GM10266 (cell line): ENCODE measurements around the gene HIVEP2.

Source experiments
- DNase-seq: peaks from one replicate; pipeline ENCODE4 v3.0.0; 2012; ENCODE audit errors: extremely low spot score
- TF ChIP-seq, protein P1 (sequence below): IDR thresholded peaks from 2 replicates; pipeline ENCODE4 v1.5.1; 2012; ENCODE audit warnings: mild to moderate bottlenecking, low read depth; ENCODE audit not compliant: control insufficient read depth, insufficient read depth; ENCODE audit errors: missing control alignments

Gene HIVEP2

DNA sequence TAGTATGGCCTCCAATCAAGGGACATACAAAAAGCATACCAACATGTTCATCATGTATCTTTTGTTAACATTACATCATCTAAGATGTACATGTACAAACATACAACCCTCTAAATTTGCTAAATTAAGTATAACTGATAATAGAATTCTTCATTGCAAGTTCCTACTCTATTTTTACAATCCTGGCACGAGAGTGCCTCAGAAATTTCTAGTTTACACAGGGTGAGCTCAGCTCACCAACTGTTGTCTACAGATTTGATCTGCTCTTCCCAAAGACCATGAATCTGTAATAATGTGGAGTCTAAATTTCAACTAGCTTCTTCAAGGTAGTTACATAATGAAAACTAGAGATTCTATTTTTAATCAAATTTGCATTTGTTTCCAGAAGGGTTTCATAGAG, 179.7 kb downstream of the HIVEP2 start:
- no peak for DNase-seq
- TF ChIP-seq, protein P1, sequence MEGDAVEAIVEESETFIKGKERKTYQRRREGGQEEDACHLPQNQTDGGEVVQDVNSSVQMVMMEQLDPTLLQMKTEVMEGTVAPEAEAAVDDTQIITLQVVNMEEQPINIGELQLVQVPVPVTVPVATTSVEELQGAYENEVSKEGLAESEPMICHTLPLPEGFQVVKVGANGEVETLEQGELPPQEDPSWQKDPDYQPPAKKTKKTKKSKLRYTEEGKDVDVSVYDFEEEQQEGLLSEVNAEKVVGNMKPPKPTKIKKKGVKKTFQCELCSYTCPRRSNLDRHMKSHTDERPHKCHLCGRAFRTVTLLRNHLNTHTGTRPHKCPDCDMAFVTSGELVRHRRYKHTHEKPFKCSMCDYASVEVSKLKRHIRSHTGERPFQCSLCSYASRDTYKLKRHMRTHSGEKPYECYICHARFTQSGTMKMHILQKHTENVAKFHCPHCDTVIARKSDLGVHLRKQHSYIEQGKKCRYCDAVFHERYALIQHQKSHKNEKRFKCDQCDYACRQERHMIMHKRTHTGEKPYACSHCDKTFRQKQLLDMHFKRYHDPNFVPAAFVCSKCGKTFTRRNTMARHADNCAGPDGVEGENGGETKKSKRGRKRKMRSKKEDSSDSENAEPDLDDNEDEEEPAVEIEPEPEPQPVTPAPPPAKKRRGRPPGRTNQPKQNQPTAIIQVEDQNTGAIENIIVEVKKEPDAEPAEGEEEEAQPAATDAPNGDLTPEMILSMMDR, result no peak

DNA sequence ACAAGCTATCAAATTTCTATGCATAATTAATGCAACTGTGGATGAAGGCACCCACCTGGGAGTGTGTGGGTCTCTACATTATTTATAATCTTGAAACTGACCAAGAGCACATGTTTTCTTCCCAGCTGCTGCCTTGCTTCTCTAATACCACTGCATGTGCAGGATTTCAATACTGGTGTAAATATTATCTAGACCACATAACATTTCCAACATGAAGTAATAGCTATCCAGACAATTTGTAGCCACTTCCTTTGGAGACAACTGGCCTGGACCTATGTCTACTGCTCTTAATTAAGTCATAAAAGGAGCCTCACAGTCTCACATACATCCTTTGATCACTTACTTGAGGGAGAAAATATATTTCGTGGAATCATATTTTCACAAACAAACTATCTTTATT, 180.7 kb downstream of the HIVEP2 start:
- DNase-seq, result no peak
- TF ChIP-seq, protein P1, result no peak

DNA sequence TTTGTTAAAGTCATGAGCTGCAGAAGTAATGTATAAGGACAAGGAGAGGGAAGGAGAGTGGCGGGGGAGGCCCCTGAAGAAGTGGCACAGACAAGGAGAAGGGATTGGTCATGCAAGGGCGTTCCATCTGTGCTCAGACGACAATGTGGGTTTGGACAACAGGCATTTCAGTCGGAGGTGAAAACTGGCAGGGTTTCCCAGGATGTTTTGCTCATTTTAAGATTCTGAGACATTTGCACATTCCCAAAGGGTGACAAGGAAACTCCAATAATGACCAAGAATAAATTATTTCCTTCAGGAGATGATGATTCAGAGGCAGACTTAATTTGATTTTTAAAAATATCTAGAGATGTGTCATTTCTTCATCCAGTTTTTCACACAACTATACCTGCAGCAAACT, 181.8 kb downstream of the HIVEP2 start:
- DNase-seq, result no peak
- TF ChIP-seq, protein P1, result no peak

DNA sequence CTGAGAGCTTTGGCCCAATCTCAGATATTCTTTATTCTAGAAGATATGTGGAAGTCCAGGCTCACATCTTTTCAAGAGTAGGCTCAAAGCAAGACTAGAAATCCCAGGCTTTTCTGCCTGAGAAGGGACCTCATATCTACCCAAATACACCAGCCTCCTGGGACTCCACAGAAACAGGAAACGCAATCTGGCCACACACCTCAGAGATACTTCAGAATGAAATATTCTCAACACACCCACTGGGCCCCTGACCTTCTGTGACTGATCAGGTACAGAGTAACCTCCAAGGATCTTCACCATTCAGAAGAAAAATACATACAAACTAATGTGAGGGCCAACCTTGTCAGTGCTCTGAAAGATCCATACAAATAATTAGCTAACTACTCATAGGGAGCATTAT, 183.2 kb downstream of the HIVEP2 start:
- DNase-seq, result no peak
- TF ChIP-seq, protein P1, result no peak

DNA sequence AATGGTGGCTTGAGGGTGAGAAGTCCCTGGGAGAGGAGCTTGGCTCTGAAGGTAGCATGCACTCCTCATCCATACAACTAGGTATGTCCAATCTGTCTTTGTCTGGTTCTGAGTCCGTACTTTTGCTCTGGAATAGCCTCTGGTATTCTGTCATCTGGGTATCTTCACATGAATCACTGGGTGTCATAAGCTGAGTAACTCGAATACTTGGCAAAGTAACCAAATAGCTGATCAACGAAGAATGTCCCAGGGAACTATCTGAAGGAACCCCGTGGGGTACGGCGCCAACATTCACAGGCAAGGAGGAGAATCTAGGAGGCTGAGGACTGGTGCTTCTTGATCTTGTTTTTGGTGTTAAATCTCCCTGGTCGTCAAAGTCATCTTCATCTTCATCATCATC, 184.8 kb downstream of the HIVEP2 start:
- DNase-seq, result no peak
- TF ChIP-seq, protein P1, result no peak

DNA sequence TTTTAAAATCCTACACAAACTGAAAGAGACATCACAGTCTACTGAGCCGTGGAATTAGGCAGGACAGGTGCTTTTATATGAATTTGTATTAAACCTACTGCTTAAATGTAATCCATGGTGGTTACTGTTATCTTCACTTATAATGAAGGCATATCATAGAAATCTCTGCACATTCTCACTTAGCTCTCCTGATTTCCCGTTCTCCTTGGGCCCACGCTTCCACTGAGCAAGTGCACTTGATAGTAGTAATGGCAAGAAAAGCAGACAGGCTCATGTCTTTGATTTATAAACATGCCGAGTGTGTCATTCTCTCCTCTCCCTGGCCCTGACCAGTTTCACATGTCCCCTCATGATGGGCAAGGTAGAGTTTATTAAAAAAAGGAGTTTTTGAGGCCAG, 186.3 kb downstream of the HIVEP2 start:
- DNase-seq, result no peak
- TF ChIP-seq, protein P1, result no peak

DNA sequence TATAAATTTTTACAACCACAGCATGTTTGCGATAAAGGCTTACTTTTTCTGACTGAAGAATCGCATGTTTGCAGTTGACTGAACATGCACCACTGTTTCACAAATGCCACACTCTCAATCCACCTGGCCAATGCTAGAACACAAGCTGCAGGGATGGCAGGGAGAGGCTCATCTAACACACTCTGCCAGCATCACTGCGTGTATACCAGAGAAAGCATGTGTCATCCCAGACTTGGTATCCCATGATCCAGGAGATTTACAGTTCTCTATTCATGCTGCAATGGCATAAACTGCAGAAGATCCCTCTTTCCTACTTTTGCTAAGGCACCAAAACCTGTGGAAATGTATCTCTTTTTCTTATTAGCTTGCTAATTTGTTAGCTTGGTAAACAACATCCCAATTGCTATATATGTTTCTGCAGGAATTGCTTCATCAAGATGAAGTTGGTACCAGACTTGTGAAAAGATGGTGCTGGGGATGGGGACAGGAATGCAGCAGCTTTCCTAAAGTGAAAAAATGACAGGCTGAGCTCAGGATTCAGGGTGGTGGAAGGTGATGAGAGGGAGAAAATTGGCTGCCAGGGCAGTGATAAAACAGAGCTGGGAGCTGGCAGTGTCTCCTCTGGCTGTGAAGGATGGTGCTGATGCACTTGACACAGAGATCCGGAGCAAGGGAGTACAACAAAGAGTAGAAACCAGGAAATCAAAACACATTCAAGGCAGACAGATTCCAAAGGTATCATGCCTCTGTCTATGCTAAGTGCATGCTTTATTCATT, 186.9 kb downstream of the HIVEP2 start:
- DNase-seq, result no peak
- TF ChIP-seq, protein P1, result no peak
